H1 (cell line): ENCODE measurements around the gene DOK6. TPM values are rescaled to one million over a fixed set of nuclear protein-coding genes. Genes with fewer than 3 reads are reported as not detected.

ENCODE experiments used
- CTCF ChIA-PET: fragments of 300-600 bp; sonication (Branson Sonifier 250); formaldehyde crosslinking; loops from one replicate; lab custom pipeline; 2021; ENCODE audit not compliant: partially characterized antibody; lab: Charles Lee
- POLR2A ChIA-PET: fragments of 300-600 bp; sonication (Branson Sonifier 250); formaldehyde crosslinking; loops from one replicate; lab custom pipeline; 2021; ENCODE audit warnings: inconsistent platforms; ENCODE audit not compliant: partially characterized antibody; lab: Charles Lee
- DNase-seq, 2 experiments: peaks; one replicate each; pipeline versions ENCODE4 v3.0.0 to v3.0.0-alpha.2; 2010 to 2022; ENCODE audit warnings: low spot score in 2 of 2, low read depth in 1 of 2, mixed read lengths in 1 of 2
- FAIRE-seq: peaks from 2 replicates; lab custom pipeline; 2011; peaks lifted over from hg19 to GRCh38; lab: Jason Lieb, UNC
- H2AFZ ChIP-seq: 2 replicates; pipeline ENCODE4 v1.8.1; 2012; ENCODE audit warnings: low read length, inconsistent platforms
- H2AK5ac ChIP-seq: 2 replicates; pipeline ENCODE4 v1.6.1; 2013; ENCODE audit warnings: low read depth, low read length
- H2BK120ac ChIP-seq: replicated peaks from 2 replicates; pipeline ENCODE3; 2013; ENCODE audit warnings: low read depth, low read length, inconsistent platforms
- H2BK12ac ChIP-seq: 2 replicates; pipeline ENCODE4 v1.6.1; 2013; ENCODE audit warnings: low read depth, low read length
- H2BK15ac ChIP-seq: 2 replicates; pipeline ENCODE4 v1.6.1; 2013; ENCODE audit warnings: low read length
- H2BK20ac ChIP-seq: 2 replicates; pipeline ENCODE4 v1.6.1; 2013; ENCODE audit warnings: low read length
- H2BK5ac ChIP-seq: 2 replicates; pipeline ENCODE4 v1.6.1; 2013; ENCODE audit warnings: low read depth, low read length
- H3K14ac ChIP-seq: 2 replicates; pipeline ENCODE4 v1.6.1; 2013; ENCODE audit warnings: inconsistent platforms; ENCODE audit not compliant: insufficient read length
- H3K18ac ChIP-seq: 2 replicates; pipeline ENCODE4 v1.6.1; 2013; ENCODE audit warnings: low read length; ENCODE audit errors: extremely low read depth
- H3K23ac ChIP-seq: 2 replicates; pipeline ENCODE4 v1.6.1; 2013; ENCODE audit warnings: inconsistent platforms; ENCODE audit not compliant: insufficient read length
- H3K23me2 ChIP-seq: 2 replicates; pipeline ENCODE4 v1.6.1; 2013; ENCODE audit warnings: low read depth, low read length
- H3K27ac ChIP-seq: 2 replicates; pipeline ENCODE4 v1.6.1; 2011; ENCODE audit warnings: low read depth, low read length, inconsistent platforms
- H3K27me3 ChIP-seq, 4 experiments: replicated peaks in 1 of 4; 1 replicate in 1 of 4; 2 replicates in 3 of 4; pipeline versions ENCODE4 v1.6.1 to v1.8.1; 2011 to 2013; ENCODE audit warnings: low read length in 3 of 4, mild to moderate bottlenecking in 3 of 4, inconsistent platforms in 2 of 4, mixed read lengths in 2 of 4, moderate library complexity in 1 of 4; ENCODE audit not compliant: control insufficient read depth in 3 of 4, insufficient read depth in 3 of 4; ENCODE audit errors: extremely low read depth in 1 of 4
- H3K36me3 ChIP-seq, 4 experiments: 2 replicates each; pipeline versions ENCODE4 v1.6.1 to v1.8.1; 2011 to 2013; ENCODE audit warnings: mild to moderate bottlenecking in 4 of 4, low read length in 3 of 4, moderate library complexity in 2 of 4, control low read depth in 1 of 4, inconsistent platforms in 1 of 4; ENCODE audit not compliant: insufficient read depth in 4 of 4, control insufficient read depth in 2 of 4
- H3K4ac ChIP-seq: replicated peaks from 2 replicates; pipeline ENCODE3; 2013; ENCODE audit warnings: low read length, low read depth, mixed read lengths, inconsistent platforms; ENCODE audit not compliant: insufficient read length
- H3K4me1 ChIP-seq, 4 experiments: replicated peaks in 1 of 4; 1 replicate in 1 of 4; 2 replicates in 3 of 4; pipeline versions ENCODE4 v1.6.1 to v1.8.1; 2011 to 2013; ENCODE audit warnings: low read length in 3 of 4, inconsistent platforms in 2 of 4, mixed read lengths in 1 of 4; ENCODE audit not compliant: insufficient read depth in 4 of 4, control insufficient read depth in 3 of 4
- H3K4me2 ChIP-seq, 2 experiments: 2 replicates each; pipeline versions ENCODE4 v1.6.1 to v1.8.1; 2011 to 2013; ENCODE audit warnings: low read depth in 2 of 2, low read length in 2 of 2, control low read depth in 1 of 2, inconsistent platforms in 1 of 2, mild to moderate bottlenecking in 1 of 2; ENCODE audit not compliant: insufficient read depth in 1 of 2
- H3K4me3 ChIP-seq, 4 experiments: fragments of 200-600, 300-600 bp in 1 of 4; sonication (generic), shearing (Covaris generic), sonication (Bioruptor Twin) in 1 of 4; 2 replicates each; pipeline versions ENCODE4 v1.5.1 to v1.8.1; 2011 to 2016; ENCODE audit warnings: low read length in 4 of 4, low read depth in 3 of 4, control low read depth in 2 of 4, inconsistent platforms in 2 of 4, mild to moderate bottlenecking in 2 of 4, mixed read lengths in 1 of 4, moderate library complexity in 1 of 4; ENCODE audit not compliant: insufficient read depth in 2 of 4; ENCODE audit errors: extremely low read depth in 1 of 4
- H3K56ac ChIP-seq: replicated peaks from 2 replicates; pipeline ENCODE3; 2013; ENCODE audit warnings: low read depth, mild to moderate bottlenecking, mixed read lengths, low read length, inconsistent platforms; ENCODE audit not compliant: insufficient read length
- H3K79me1 ChIP-seq: 2 replicates; pipeline ENCODE4 v1.6.1; 2013; ENCODE audit warnings: low read depth, low read length, control low read depth
- H3K79me2 ChIP-seq, 2 experiments: 2 replicates each; pipeline versions ENCODE4 v1.6.1 to v1.8.1; 2012 to 2013; ENCODE audit warnings: low read length in 2 of 2, mild to moderate bottlenecking in 2 of 2, inconsistent platforms in 1 of 2; ENCODE audit not compliant: insufficient read depth in 2 of 2, control insufficient read depth in 1 of 2
- H3K9ac ChIP-seq, 4 experiments: replicated peaks in 1 of 4; 1 replicate in 1 of 4; 2 replicates in 3 of 4; pipeline versions ENCODE4 v1.6.1 to v1.8.1; 2011 to 2013; ENCODE audit warnings: low read depth in 3 of 4, low read length in 3 of 4, control low read depth in 2 of 4, mild to moderate bottlenecking in 2 of 4, moderate library complexity in 2 of 4, inconsistent platforms in 1 of 4; ENCODE audit errors: extremely low read depth in 1 of 4
- H3K9me3 ChIP-seq, 2 experiments: 2 replicates each; pipeline versions ENCODE4 v1.6.1 to v1.8.1; 2012 to 2013; ENCODE audit warnings: mild to moderate bottlenecking in 2 of 2, moderate library complexity in 2 of 2, control low read depth in 1 of 2, inconsistent platforms in 1 of 2, low read depth in 1 of 2, low read length in 1 of 2, mixed read lengths in 1 of 2; ENCODE audit not compliant: insufficient read depth in 2 of 2
- H4K20me1 ChIP-seq, 2 experiments: replicated peaks in 1 of 2; 2 replicates each; pipeline versions ENCODE3 to v1.8.1; 2011 to 2013; ENCODE audit warnings: inconsistent platforms in 2 of 2, low read length in 2 of 2, mild to moderate bottlenecking in 1 of 2; ENCODE audit not compliant: insufficient read depth in 2 of 2, control insufficient read depth in 1 of 2
- H4K5ac ChIP-seq: 2 replicates; pipeline ENCODE4 v1.6.1; 2013; ENCODE audit warnings: low read length, low read depth, mixed read lengths, inconsistent platforms; ENCODE audit not compliant: insufficient read length
- H4K8ac ChIP-seq: 2 replicates; pipeline ENCODE4 v1.8.0; 2013; ENCODE audit warnings: mild to moderate bottlenecking, moderate library complexity, low read length, inconsistent platforms; ENCODE audit not compliant: insufficient read depth; ENCODE audit errors: extremely low read depth
- H4K91ac ChIP-seq: replicated peaks from 2 replicates; pipeline ENCODE3; 2013; ENCODE audit warnings: low read length, mixed read lengths, inconsistent platforms; ENCODE audit not compliant: insufficient read length
- BACH1 ChIP-seq: IDR thresholded peaks from 2 replicates; pipeline ENCODE4 v1.6.1; 2012; ENCODE audit warnings: low read length, improper control_type of control experiment
- CHD1 ChIP-seq: IDR thresholded peaks from 2 replicates; pipeline ENCODE4 v1.6.1; 2012; ENCODE audit warnings: low read depth, low read length, improper control_type of control experiment
- EP300 ChIP-seq, 2 experiments: IDR thresholded peaks; 1 replicate in 1 of 2; 2 replicates in 1 of 2; pipeline ENCODE4 v1.6.1; 2011 to 2012; ENCODE audit warnings: low read depth in 2 of 2, low read length in 2 of 2, mild to moderate bottlenecking in 2 of 2, borderline replicate concordance in 1 of 2, inconsistent platforms in 1 of 2, moderate library complexity in 1 of 2
- GABPA ChIP-seq: IDR thresholded peaks from 2 replicates; pipeline ENCODE4 v1.6.1; 2011; ENCODE audit warnings: mild to moderate bottlenecking, low read length, moderate library complexity, borderline replicate concordance; ENCODE audit not compliant: insufficient read depth
- PHF8 ChIP-seq: fragments of 200-600 bp; sonication (generic); conservative IDR thresholded peaks from 2 replicates; pipeline ENCODE4 v1.7.1; 2012; ENCODE audit warnings: low read depth, mild to moderate bottlenecking, inconsistent platforms, low read length, moderate library complexity
- SAP30 ChIP-seq: fragments of 300-600 bp; sonication (generic); IDR thresholded peaks from 2 replicates; pipeline ENCODE4 v1.7.1; 2012; ENCODE audit warnings: low read length, moderate library complexity, mild to moderate bottlenecking, inconsistent platforms; ENCODE audit not compliant: insufficient read depth, insufficient replicate concordance
- SUZ12 ChIP-seq: fragments of 200-600 bp; sonication (generic); IDR thresholded peaks from 2 replicates; pipeline ENCODE4 v1.6.1; 2012; ENCODE audit warnings: mild to moderate bottlenecking, inconsistent platforms, low read length, moderate library complexity, mixed read lengths
- TAF1 ChIP-seq: IDR thresholded peaks from 2 replicates; pipeline ENCODE4 v1.6.1; 2011; ENCODE audit warnings: mild to moderate bottlenecking, low read depth, low read length
- TAF7 ChIP-seq: optimal IDR thresholded peaks from 2 replicates; pipeline ENCODE3; 2011; ENCODE audit warnings: low read depth, mild to moderate bottlenecking, inconsistent platforms, low read length, moderate library complexity, borderline replicate concordance
- YY1 ChIP-seq: IDR thresholded peaks from 2 replicates; pipeline ENCODE4 v1.6.1; 2011; ENCODE audit warnings: low read depth, mild to moderate bottlenecking, low read length
- ZNF274 ChIP-seq: IDR thresholded peaks from 2 replicates; pipeline ENCODE4 v1.7.0; 2012; ENCODE audit warnings: low read length, borderline replicate concordance; ENCODE audit errors: extremely low read depth
- WGBS, 2 experiments: shearing (Covaris generic) in 1 of 2; methylation state at CpG; one replicate each; pipeline versions ENCODE4 v1.1.6 to v1.1.7; 2013 to 2015; ENCODE audit warnings: low lambda C conversion rate in 2 of 2, mixed read lengths in 2 of 2, inconsistent platforms in 1 of 2, low coverage in 1 of 2, missing lambda C conversion rate in 1 of 2; ENCODE audit not compliant: insufficient replicate concordance in 2 of 2, insufficient coverage in 1 of 2, insufficient read length in 1 of 2; ENCODE audit errors: extremely low coverage in 1 of 2, missing lambda C conversion rate in 1 of 2; 5-methylcytosine and 5-hydroxymethylcytosine counted together
- polyA plus RNA-seq, 7 experiments: library from polyadenylated mRNA; depleted of rRNA in 3 of 7; stranded (reverse) in 5 of 7; unstranded in 2 of 7; fragments of >200 nt in 5 of 7; fragments of 200-250 nt in 2 of 7; gene quantifications; 1 replicate in 5 of 7; 2 replicates in 1 of 7; 4 replicates in 1 of 7; pipeline versions ENCODE4 v1.2.1 to v1.2.3, GENCODE V29; 2011 to 2013; ENCODE audit warnings: missing spikeins in 2 of 7, mixed read lengths in 2 of 7
- total RNA-seq: library from RNA; stranded (reverse); fragmentation: NEBNext Ultra II Directional; extraction: Animal tissue kit (Norgen Biotek cat#: 25700); gene quantifications from 2 replicates; pipeline ENCODE4 v1.2.1, GENCODE V29; 2021
- TF ChIP-seq, protein P1 (sequence below): IDR thresholded peaks from 2 replicates; pipeline ENCODE4 v1.6.1; 2012; ENCODE audit warnings: inconsistent platforms
- TF ChIP-seq, protein P2 (sequence below): IDR thresholded peaks from 2 replicates; pipeline ENCODE4 v1.6.1; 2012; ENCODE audit warnings: low read length, inconsistent platforms

DOK6 gene
- total and polyA plus RNA-seq, 2 of the 8 experiments (the other 6 are each of a cell fraction or from before 2014, with no cell fraction given) = 0.33 to 0.50 TPM

DNA sequence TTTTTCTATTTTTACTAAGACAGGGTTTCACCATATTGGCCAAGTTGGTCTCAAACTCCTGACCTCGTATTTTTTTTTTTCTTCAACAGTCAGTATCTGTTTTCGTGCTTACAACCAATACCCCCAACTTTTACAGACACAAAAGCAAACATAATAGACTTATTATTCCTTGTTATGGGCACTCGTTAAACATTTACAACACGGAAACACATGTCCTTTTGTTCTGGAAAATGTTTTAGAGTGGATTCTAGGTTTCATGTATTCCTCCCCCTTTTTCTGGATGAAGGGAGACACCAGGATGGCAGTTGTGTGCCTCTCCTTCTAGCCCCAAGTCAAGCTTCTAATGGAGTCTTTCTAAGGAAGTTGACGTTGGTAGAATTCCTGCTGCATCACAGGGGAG lies 458.2 kb downstream of the DOK6 start:
- Histone ChIP-seq H3K4ac (no peak overlapping the region), H4K91ac (no peak overlapping the region), H3K4me1 (no peaks in the 10 kb centered on the region; a peak in 1 of 7 replicates), H3K9ac (no peak overlapping the region), H3K18ac (no peak overlapping the region), H2AK5ac (no peak overlapping the region), H4K8ac (no peak overlapping the region), H3K79me2 (no peaks in the 10 kb centered on the region), H3K27ac (no peak overlapping the region), H3K79me1 (no peaks in the 10 kb centered on the region), H2BK120ac (no peak overlapping the region), H2AFZ (no peak overlapping the region), H4K5ac (no peak overlapping the region), H3K56ac (no peak overlapping the region), H3K23me2 (no peaks in the 10 kb centered on the region), H3K36me3 (no peaks in the 10 kb centered on the region), H3K4me2 (no peak overlapping the region), H3K14ac (no peak overlapping the region), H3K23ac (no peak overlapping the region), H3K27me3 (no peaks in the 10 kb centered on the region), H2BK5ac (no peak overlapping the region), H2BK20ac (no peak overlapping the region), H2BK12ac (no peak overlapping the region), H4K20me1 (no peaks in the 10 kb centered on the region), H2BK15ac (no peak overlapping the region), H3K4me3 (no peak overlapping the region), H3K9me3 (no peaks in the 10 kb centered on the region)
- WGBS, 2 experiments = 97% methylated on average over 5 of the region's 5 CpGs; no CpG with 5 or more reads in 1 of the 2 experiments
- ChIA-PET CTCF (no interaction called here), POLR2A (no interaction called here)
- FAIRE-seq = no peak
- no peak for DNase-seq
- TF ChIP-seq TAF7 = no peak
- TF ChIP-seq BACH1 = no peak
- TF ChIP-seq SAP30 = no peak
- no peak for TF ChIP-seq YY1
- TF ChIP-seq PHF8 = no peak
- TF ChIP-seq CHD1 = no peak
- TF ChIP-seq GABPA = no peak
- no peak for TF ChIP-seq ZNF274
- TF ChIP-seq EP300 (IDR thresholded peaks at IDR 0.05; ENCODE audit: borderline replicate concordance in 1 of 2, low read depth in 2 of 2, low read length in 2 of 2) = no peak
- TF ChIP-seq, protein P1, sequence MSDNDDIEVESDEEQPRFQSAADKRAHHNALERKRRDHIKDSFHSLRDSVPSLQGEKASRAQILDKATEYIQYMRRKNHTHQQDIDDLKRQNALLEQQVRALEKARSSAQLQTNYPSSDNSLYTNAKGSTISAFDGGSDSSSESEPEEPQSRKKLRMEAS = no peak
- no peak for TF ChIP-seq SUZ12
- TF ChIP-seq TAF1 = no peak
- TF ChIP-seq, protein P2, sequence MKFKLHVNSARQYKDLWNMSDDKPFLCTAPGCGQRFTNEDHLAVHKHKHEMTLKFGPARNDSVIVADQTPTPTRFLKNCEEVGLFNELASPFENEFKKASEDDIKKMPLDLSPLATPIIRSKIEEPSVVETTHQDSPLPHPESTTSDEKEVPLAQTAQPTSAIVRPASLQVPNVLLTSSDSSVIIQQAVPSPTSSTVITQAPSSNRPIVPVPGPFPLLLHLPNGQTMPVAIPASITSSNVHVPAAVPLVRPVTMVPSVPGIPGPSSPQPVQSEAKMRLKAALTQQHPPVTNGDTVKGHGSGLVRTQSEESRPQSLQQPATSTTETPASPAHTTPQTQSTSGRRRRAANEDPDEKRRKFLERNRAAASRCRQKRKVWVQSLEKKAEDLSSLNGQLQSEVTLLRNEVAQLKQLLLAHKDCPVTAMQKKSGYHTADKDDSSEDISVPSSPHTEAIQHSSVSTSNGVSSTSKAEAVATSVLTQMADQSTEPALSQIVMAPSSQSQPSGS = no peak
